Liver (tissue), 9 donors: Measurements from ENCODE around the gene MRPL49. TPM values are rescaled to one million over a fixed set of nuclear protein-coding genes. Genes with fewer than 3 reads are reported as not detected.

Experiments used
- DNase-seq: peaks from one replicate; pipeline ENCODE4 v3.0.0-alpha.2; 2017; ENCODE audit warnings: low spot score
- H3K27ac ChIP-seq, 2 donors: one replicate each; pipeline ENCODE4 v1.7.0; 2013; ENCODE audit warnings: inconsistent platforms in 2 of 2, low read length in 2 of 2, control low read depth in 1 of 2, low read depth in 1 of 2, mild to moderate bottlenecking in 1 of 2
- H3K27me3 ChIP-seq, 4 donors: one replicate each; pipeline versions ENCODE4 v1.6.1 to v1.7.0; 2013; ENCODE audit warnings: low read length in 3 of 4, inconsistent platforms in 1 of 4, mild to moderate bottlenecking in 1 of 4, moderate library complexity in 1 of 4; ENCODE audit not compliant: control insufficient read depth in 4 of 4, insufficient read depth in 4 of 4
- H3K36me3 ChIP-seq, 4 donors: one replicate each; pipeline versions ENCODE4 v1.6.1 to v1.7.0; 2013; ENCODE audit warnings: low read length in 3 of 4, mild to moderate bottlenecking in 3 of 4, low read depth in 1 of 4, moderate library complexity in 1 of 4; ENCODE audit not compliant: control insufficient read depth in 4 of 4, insufficient read depth in 3 of 4
- H3K4me1 ChIP-seq, 4 donors: one replicate each; pipeline versions ENCODE4 v1.6.1 to v1.7.0; 2013; ENCODE audit warnings: low read length in 3 of 4, mild to moderate bottlenecking in 3 of 4, moderate library complexity in 1 of 4; ENCODE audit not compliant: control insufficient read depth in 4 of 4, insufficient read depth in 4 of 4
- H3K4me3 ChIP-seq, 3 donors: one replicate each; pipeline versions ENCODE4 v1.6.1 to v1.7.0; 2013; ENCODE audit warnings: low read length in 3 of 3, control low read depth in 1 of 3, low read depth in 1 of 3, mild to moderate bottlenecking in 1 of 3
- H3K9ac ChIP-seq, 2 donors: one replicate each; pipeline ENCODE4 v1.7.0; 2013; ENCODE audit warnings: low read length in 2 of 2, mild to moderate bottlenecking in 2 of 2, moderate library complexity in 2 of 2, control low read depth in 1 of 2, low read depth in 1 of 2
- H3K9me3 ChIP-seq, 4 donors: one replicate each; pipeline versions ENCODE4 v1.6.1 to v1.7.0; 2013; ENCODE audit warnings: low read length in 3 of 4; ENCODE audit not compliant: control insufficient read depth in 4 of 4
- EGR1 ChIP-seq, 2 donors: IDR thresholded peaks; 2 replicates each; pipeline ENCODE4 v1.6.1; 2016 to 2018; ENCODE audit warnings: antibody characterized with exemption in 2 of 2, low read depth in 2 of 2
- FOXA1 ChIP-seq: IDR thresholded peaks from 2 replicates; pipeline ENCODE4 v1.6.1; 2016; ENCODE audit warnings: antibody characterized with exemption
- GABPA ChIP-seq, 2 donors: IDR thresholded peaks in 1 of 2; conservative IDR thresholded peaks in 1 of 2; 2 replicates each; pipeline ENCODE4 v1.6.1; 2016; ENCODE audit warnings: antibody characterized with exemption in 2 of 2, mild to moderate bottlenecking in 1 of 2, moderate library complexity in 1 of 2
- HNF4A ChIP-seq, 2 donors: conservative IDR thresholded peaks; 2 replicates each; pipeline ENCODE4 v1.6.1; 2016; ENCODE audit warnings: antibody characterized with exemption in 2 of 2, mild to moderate bottlenecking in 2 of 2
- HNF4G ChIP-seq: IDR thresholded peaks from 2 replicates; pipeline ENCODE4 v1.6.1; 2016; ENCODE audit warnings: antibody characterized with exemption
- JUND ChIP-seq, 2 donors: IDR thresholded peaks; 2 replicates each; pipeline ENCODE4 v1.6.1; 2016; ENCODE audit warnings: antibody characterized with exemption in 2 of 2
- NR2F2 ChIP-seq: IDR thresholded peaks from 2 replicates; pipeline ENCODE4 v1.6.1; 2016; ENCODE audit warnings: antibody characterized with exemption
- RAD21 ChIP-seq, 2 donors: IDR thresholded peaks; 2 replicates each; pipeline ENCODE4 v1.6.1; 2016; ENCODE audit warnings: antibody characterized with exemption in 2 of 2, mild to moderate bottlenecking in 2 of 2
- RXRA ChIP-seq, 2 donors: IDR thresholded peaks; 2 replicates each; pipeline ENCODE4 v1.6.1; 2017 to 2018; ENCODE audit warnings: antibody characterized with exemption in 2 of 2, mild to moderate bottlenecking in 1 of 2
- SP1 ChIP-seq: IDR thresholded peaks from 2 replicates; pipeline ENCODE4 v1.6.1; 2018; ENCODE audit warnings: antibody characterized with exemption, mild to moderate bottlenecking
- TAF1 ChIP-seq: conservative IDR thresholded peaks from 2 replicates; pipeline ENCODE4 v1.6.1; 2016; ENCODE audit warnings: antibody characterized with exemption, mild to moderate bottlenecking
- YY1 ChIP-seq: IDR thresholded peaks from 2 replicates; pipeline ENCODE4 v1.6.1; 2016; ENCODE audit warnings: antibody characterized with exemption, mild to moderate bottlenecking
- WGBS: extraction: QIAGEN DNeasy Blood & Tissue Kit; methylation state at CpG from one replicate; pipeline ENCODE4 v1.1.7; 2013; 5-methylcytosine and 5-hydroxymethylcytosine counted together
- polyA plus RNA-seq, 2 donors: library from polyadenylated mRNA; stranded (reverse) in 1 of 2; unstranded in 1 of 2; fragments of 200-250 nt in 1 of 2; fragments of >200 nt in 1 of 2; fragmentation: Nextera tagmentation in 1 of 2; extraction: Ambion mirVana in 1 of 2; gene quantifications; one replicate each; pipeline versions ENCODE4 v1.2.1 to v1.2.3, GENCODE V29; 2013 to 2015
- total RNA-seq, 2 donors: library from RNA; depleted of rRNA; stranded (reverse); fragments of >200 nt; gene quantifications; one replicate each; pipeline ENCODE4 v1.2.3, GENCODE V29; 2014
- TF ChIP-seq, protein P1 (sequence below): IDR thresholded peaks from 2 replicates; pipeline ENCODE4 v1.6.1; 2016; ENCODE audit warnings: antibody characterized with exemption
- TF ChIP-seq, protein P2 (sequence below): fragments of 150-350 bp; IDR thresholded peaks from 2 replicates; pipeline ENCODE4 v1.5.1; 2017; ENCODE audit warnings: improper control_type of control experiment, low read depth, low read length; ENCODE audit not compliant: missing input control
- TF ChIP-seq, protein P3 (sequence below): IDR thresholded peaks from 2 replicates; pipeline ENCODE4 v1.6.1; 2016; ENCODE audit warnings: antibody characterized with exemption
- TF ChIP-seq, protein P4 (sequence below): IDR thresholded peaks from 2 replicates; pipeline ENCODE4 v1.6.1; 2016; ENCODE audit warnings: antibody characterized with exemption, mild to moderate bottlenecking
- donor health status: healthy.
- donor health status: healthy.
- donor health status: healthy.
- donor health status: healthy.
- donor health status: healthy.

MRPL49 gene
- total and polyA plus RNA-seq, 4 donors = 31.1 to 47.2 (median 35.4) TPM

DNA sequence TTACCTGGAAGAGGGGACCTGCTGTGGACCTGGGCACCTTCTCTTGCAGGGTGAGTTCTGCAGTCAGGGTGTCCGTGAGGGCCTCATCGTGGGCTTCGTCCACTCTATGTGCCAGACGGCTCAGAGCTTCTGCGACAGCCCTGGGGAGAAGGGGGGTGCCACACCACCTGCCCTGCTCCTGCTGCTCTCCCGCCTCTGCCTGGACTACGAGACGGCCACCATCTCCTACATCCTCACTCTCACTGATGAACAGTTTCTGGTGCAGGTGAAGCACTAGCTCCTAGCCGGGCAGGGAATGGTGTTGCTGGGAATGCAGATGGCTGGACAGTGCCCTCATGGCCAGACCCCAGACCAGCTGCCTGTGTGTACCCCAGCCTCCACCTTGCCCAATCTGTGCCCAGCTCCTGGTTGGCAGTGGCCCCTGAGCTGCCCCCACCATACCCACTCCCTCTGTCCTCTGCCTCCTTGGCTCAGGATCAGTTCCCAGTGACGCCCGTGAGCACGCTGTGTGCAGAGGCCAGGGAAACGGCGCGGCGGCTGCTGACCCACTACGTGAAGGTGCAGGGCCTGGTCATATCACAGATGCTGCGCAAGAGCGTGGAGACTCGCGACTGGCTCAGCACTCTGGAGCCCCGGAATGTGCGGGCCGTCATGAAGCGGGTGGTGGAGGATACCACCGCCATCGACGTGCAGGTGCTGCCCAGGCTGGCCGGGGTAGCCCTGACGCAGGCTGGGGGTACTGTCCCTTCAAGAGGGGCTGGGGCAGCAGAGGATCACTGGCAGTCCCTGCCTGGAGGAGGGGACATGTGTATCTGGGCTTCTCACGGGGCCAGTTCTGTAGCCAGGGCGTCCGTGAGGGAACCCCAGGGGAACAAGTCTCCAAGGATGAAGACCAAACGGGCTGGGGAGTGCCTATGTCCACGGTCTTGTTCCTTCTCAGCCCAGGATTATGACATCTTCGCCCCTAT lies 12.6 kb upstream of the MRPL49 start:
- H3K4me1 ChIP-seq = peaks cover 15 to 42% (median 34%) of the 10 kb centered on the region in 4 donors
- 91% methylated on average over 36 of the region's 36 CpGs for WGBS
- TF ChIP-seq JUND (IDR thresholded peaks at IDR 0.05) = no peak
- TF ChIP-seq YY1 = no peak
- TF ChIP-seq HNF4G = no peak
- TF ChIP-seq NR2F2 = no peak
- no peak for TF ChIP-seq SP1
- TF ChIP-seq, protein P1, sequence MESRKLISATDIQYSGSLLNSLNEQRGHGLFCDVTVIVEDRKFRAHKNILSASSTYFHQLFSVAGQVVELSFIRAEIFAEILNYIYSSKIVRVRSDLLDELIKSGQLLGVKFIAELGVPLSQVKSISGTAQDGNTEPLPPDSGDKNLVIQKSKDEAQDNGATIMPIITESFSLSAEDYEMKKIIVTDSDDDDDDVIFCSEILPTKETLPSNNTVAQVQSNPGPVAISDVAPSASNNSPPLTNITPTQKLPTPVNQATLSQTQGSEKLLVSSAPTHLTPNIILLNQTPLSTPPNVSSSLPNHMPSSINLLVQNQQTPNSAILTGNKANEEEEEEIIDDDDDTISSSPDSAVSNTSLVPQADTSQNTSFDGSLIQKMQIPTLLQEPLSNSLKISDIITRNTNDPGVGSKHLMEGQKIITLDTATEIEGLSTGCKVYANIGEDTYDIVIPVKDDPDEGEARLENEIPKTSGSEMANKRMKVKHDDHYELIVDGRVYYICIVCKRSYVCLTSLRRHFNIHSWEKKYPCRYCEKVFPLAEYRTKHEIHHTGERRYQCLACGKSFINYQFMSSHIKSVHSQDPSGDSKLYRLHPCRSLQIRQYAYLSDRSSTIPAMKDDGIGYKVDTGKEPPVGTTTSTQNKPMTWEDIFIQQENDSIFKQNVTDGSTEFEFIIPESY = no peak
- TF ChIP-seq, protein P2, sequence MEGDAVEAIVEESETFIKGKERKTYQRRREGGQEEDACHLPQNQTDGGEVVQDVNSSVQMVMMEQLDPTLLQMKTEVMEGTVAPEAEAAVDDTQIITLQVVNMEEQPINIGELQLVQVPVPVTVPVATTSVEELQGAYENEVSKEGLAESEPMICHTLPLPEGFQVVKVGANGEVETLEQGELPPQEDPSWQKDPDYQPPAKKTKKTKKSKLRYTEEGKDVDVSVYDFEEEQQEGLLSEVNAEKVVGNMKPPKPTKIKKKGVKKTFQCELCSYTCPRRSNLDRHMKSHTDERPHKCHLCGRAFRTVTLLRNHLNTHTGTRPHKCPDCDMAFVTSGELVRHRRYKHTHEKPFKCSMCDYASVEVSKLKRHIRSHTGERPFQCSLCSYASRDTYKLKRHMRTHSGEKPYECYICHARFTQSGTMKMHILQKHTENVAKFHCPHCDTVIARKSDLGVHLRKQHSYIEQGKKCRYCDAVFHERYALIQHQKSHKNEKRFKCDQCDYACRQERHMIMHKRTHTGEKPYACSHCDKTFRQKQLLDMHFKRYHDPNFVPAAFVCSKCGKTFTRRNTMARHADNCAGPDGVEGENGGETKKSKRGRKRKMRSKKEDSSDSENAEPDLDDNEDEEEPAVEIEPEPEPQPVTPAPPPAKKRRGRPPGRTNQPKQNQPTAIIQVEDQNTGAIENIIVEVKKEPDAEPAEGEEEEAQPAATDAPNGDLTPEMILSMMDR = no peak
- no peak for TF ChIP-seq RAD21 (IDR thresholded peaks at IDR 0.05)
- TF ChIP-seq FOXA1 = no peak
- no peak for TF ChIP-seq GABPA (IDR thresholded peaks at IDR 0.05 in 1 of 2, conservative IDR thresholded peaks at IDR 0.05 in 1 of 2)
- TF ChIP-seq, protein P3, sequence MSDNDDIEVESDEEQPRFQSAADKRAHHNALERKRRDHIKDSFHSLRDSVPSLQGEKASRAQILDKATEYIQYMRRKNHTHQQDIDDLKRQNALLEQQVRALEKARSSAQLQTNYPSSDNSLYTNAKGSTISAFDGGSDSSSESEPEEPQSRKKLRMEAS = no peak
- TF ChIP-seq, protein P4, sequence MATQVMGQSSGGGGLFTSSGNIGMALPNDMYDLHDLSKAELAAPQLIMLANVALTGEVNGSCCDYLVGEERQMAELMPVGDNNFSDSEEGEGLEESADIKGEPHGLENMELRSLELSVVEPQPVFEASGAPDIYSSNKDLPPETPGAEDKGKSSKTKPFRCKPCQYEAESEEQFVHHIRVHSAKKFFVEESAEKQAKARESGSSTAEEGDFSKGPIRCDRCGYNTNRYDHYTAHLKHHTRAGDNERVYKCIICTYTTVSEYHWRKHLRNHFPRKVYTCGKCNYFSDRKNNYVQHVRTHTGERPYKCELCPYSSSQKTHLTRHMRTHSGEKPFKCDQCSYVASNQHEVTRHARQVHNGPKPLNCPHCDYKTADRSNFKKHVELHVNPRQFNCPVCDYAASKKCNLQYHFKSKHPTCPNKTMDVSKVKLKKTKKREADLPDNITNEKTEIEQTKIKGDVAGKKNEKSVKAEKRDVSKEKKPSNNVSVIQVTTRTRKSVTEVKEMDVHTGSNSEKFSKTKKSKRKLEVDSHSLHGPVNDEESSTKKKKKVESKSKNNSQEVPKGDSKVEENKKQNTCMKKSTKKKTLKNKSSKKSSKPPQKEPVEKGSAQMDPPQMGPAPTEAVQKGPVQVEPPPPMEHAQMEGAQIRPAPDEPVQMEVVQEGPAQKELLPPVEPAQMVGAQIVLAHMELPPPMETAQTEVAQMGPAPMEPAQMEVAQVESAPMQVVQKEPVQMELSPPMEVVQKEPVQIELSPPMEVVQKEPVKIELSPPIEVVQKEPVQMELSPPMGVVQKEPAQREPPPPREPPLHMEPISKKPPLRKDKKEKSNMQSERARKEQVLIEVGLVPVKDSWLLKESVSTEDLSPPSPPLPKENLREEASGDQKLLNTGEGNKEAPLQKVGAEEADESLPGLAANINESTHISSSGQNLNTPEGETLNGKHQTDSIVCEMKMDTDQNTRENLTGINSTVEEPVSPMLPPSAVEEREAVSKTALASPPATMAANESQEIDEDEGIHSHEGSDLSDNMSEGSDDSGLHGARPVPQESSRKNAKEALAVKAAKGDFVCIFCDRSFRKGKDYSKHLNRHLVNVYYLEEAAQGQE = no peak
- no peak for TF ChIP-seq RXRA (IDR thresholded peaks at IDR 0.05)
- no peak overlapping the region for H3K4me3 ChIP-seq
- H3K27me3 ChIP-seq = no peaks in the 10 kb centered on the region
- H3K9me3 ChIP-seq = no peaks in the 10 kb centered on the region
- peaks cover 3 to 13% (median 8%) of the 10 kb centered on the region in 4 donors for H3K36me3 ChIP-seq
- H3K27ac ChIP-seq = no peak overlapping the region
- DNase-seq = no peak
- H3K9ac ChIP-seq = no peak overlapping the region

DNA sequence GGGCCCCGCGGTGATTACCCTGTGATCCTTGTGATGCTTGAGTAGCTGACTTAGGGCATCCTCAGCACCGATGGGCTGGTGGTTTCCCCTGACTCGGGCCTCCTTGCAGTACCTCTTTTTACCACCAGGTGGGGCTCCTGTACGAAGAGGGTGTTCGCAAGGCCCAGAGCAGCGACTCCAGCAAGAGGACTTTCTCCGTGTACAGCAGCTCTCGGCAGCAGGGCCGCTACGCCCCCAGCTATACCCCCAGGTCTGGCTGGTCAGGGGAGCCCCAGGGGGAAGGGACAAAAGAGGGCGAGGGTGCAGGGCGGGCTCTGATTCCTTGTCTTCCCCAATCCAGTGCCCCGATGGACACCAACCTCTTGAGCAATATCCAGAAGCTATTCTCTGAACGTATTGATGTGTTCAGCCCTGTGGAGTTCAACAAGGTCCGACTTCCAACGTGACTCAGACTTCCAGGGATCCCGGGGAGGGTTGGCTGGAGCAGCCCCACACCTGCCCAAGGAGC lies 11.7 kb upstream of the MRPL49 start:
- H3K27ac ChIP-seq = peak overlapping the region; percentile 38 to 59
- 7% methylated on average over 18 of the region's 18 CpGs for WGBS
- no peak for TF ChIP-seq YY1
- no peak for TF ChIP-seq EGR1 (IDR thresholded peaks at IDR 0.05; ENCODE audit: low read depth in 2 of 2)
- TF ChIP-seq, protein P1 = no peak
- TF ChIP-seq GABPA (IDR thresholded peaks at IDR 0.05 in 1 of 2, conservative IDR thresholded peaks at IDR 0.05 in 1 of 2) = no peak
- no peak for TF ChIP-seq NR2F2
- TF ChIP-seq HNF4A (conservative IDR thresholded peaks at IDR 0.05) = peak in 1 of 2 donors; percentile 19
- peak; percentile 78 to 85 for TF ChIP-seq RAD21 (IDR thresholded peaks at IDR 0.05)
- TF ChIP-seq, protein P2 = peak; percentile 99
- TF ChIP-seq SP1 = peak; percentile 9
- TF ChIP-seq RXRA (IDR thresholded peaks at IDR 0.05) = peak in 1 of 2 donors; percentile 14
- TF ChIP-seq, protein P3 = no peak
- no peak for TF ChIP-seq TAF1
- H3K4me3 ChIP-seq = no peak overlapping the region
- no peaks in the 10 kb centered on the region for H3K9me3 ChIP-seq
- H3K9ac ChIP-seq = no peak overlapping the region
- DNase-seq = peak; percentile 97
- H3K27me3 ChIP-seq = no peaks in the 10 kb centered on the region
- peaks cover 1 to 13% (median 8%) of the 10 kb centered on the region in 4 donors for H3K36me3 ChIP-seq
- H3K4me1 ChIP-seq = peaks cover 15 to 48% (median 40%) of the 10 kb centered on the region in 4 donors
